ENCODE measurements around the gene USP6NL. TPM values are rescaled to one million over a fixed set of nuclear protein-coding genes. Genes with fewer than 3 reads are reported as not detected.

USP6NL gene
- total and polyA plus RNA-seq, 2 of the 8 experiments (the other 6 are each of a cell fraction or from before 2014, with no cell fraction given) = 10.9 to 28.8 TPM

DNA sequence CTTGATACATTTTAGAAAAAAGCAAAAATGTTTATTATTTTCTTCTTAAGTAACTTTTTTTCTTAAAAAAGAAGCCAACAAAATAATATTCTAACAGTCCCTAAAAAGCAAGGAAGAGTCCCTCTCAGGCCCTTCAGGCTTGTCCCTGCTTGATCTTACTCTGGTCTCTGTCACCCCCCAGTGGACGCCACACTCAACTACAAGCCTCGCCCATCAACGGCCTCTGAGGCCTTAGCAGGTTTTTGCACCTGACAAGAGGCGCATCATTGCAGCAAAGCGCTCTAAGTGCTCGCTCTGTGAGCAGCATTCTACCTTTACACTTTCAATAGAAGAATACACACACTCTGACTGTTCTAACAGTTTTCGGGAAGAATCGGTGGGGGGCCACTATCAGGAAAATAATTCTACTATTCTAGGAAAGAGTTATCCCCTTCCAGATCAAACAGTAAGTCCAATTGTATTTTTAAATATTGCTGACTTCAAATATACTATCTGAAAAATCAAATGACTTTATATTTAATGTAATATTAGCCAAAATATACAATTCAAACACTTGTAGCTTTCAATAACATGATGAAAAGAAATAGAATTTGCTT is 139.2 kb downstream of the USP6NL start (continued):
- TF ChIP-seq, protein P1, sequence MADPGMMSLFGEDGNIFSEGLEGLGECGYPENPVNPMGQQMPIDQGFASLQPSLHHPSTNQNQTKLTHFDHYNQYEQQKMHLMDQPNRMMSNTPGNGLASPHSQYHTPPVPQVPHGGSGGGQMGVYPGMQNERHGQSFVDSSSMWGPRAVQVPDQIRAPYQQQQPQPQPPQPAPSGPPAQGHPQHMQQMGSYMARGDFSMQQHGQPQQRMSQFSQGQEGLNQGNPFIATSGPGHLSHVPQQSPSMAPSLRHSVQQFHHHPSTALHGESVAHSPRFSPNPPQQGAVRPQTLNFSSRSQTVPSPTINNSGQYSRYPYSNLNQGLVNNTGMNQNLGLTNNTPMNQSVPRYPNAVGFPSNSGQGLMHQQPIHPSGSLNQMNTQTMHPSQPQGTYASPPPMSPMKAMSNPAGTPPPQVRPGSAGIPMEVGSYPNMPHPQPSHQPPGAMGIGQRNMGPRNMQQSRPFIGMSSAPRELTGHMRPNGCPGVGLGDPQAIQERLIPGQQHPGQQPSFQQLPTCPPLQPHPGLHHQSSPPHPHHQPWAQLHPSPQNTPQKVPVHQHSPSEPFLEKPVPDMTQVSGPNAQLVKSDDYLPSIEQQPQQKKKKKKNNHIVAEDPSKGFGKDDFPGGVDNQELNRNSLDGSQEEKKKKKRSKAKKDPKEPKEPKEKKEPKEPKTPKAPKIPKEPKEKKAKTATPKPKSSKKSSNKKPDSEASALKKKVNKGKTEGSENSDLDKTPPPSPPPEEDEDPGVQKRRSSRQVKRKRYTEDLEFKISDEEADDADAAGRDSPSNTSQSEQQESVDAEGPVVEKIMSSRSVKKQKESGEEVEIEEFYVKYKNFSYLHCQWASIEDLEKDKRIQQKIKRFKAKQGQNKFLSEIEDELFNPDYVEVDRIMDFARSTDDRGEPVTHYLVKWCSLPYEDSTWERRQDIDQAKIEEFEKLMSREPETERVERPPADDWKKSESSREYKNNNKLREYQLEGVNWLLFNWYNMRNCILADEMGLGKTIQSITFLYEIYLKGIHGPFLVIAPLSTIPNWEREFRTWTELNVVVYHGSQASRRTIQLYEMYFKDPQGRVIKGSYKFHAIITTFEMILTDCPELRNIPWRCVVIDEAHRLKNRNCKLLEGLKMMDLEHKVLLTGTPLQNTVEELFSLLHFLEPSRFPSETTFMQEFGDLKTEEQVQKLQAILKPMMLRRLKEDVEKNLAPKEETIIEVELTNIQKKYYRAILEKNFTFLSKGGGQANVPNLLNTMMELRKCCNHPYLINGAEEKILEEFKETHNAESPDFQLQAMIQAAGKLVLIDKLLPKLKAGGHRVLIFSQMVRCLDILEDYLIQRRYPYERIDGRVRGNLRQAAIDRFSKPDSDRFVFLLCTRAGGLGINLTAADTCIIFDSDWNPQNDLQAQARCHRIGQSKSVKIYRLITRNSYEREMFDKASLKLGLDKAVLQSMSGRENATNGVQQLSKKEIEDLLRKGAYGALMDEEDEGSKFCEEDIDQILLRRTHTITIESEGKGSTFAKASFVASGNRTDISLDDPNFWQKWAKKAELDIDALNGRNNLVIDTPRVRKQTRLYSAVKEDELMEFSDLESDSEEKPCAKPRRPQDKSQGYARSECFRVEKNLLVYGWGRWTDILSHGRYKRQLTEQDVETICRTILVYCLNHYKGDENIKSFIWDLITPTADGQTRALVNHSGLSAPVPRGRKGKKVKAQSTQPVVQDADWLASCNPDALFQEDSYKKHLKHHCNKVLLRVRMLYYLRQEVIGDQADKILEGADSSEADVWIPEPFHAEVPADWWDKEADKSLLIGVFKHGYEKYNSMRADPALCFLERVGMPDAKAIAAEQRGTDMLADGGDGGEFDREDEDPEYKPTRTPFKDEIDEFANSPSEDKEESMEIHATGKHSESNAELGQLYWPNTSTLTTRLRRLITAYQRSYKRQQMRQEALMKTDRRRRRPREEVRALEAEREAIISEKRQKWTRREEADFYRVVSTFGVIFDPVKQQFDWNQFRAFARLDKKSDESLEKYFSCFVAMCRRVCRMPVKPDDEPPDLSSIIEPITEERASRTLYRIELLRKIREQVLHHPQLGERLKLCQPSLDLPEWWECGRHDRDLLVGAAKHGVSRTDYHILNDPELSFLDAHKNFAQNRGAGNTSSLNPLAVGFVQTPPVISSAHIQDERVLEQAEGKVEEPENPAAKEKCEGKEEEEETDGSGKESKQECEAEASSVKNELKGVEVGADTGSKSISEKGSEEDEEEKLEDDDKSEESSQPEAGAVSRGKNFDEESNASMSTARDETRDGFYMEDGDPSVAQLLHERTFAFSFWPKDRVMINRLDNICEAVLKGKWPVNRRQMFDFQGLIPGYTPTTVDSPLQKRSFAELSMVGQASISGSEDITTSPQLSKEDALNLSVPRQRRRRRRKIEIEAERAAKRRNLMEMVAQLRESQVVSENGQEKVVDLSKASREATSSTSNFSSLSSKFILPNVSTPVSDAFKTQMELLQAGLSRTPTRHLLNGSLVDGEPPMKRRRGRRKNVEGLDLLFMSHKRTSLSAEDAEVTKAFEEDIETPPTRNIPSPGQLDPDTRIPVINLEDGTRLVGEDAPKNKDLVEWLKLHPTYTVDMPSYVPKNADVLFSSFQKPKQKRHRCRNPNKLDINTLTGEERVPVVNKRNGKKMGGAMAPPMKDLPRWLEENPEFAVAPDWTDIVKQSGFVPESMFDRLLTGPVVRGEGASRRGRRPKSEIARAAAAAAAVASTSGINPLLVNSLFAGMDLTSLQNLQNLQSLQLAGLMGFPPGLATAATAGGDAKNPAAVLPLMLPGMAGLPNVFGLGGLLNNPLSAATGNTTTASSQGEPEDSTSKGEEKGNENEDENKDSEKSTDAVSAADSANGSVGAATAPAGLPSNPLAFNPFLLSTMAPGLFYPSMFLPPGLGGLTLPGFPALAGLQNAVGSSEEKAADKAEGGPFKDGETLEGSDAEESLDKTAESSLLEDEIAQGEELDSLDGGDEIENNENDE (IDR thresholded peaks at IDR 0.05; ENCODE audit: insufficient replicate concordance, low read length) = no peak
- 0 out of 2 replicates have a peak, but pooled peaks have one; percentile 9 for TF ChIP-seq JUND (IDR thresholded peaks at IDR 0.05; ENCODE audit: low read length)
